HCT116 (cell line): ENCODE measurements around the gene CKMT2. TPM values are rescaled to one million over a fixed set of nuclear protein-coding genes. Genes with fewer than 3 reads are reported as not detected.
"Not testable (repeated sequence)": the region's sequence is repeated elsewhere in the genome, so short reads cannot be mapped to it uniquely, and the experiment has no call there.

Experiments used
- ATAC-seq: fragments of 200-7000 bp; cut with Tn5 transposase; 2 replicates; pipeline ENCODE4 v1.9.1; 2020; ENCODE audit warnings: mild to moderate bottlenecking, moderate library complexity
- BruUV-seq: library from RNA; stranded (reverse); fragments of 400-500 nt; replicated peaks from 2 replicates; lab custom pipeline; 2021; lab: Mats Ljungman, UMichigan
- CTCF ChIA-PET: fragments of 300-600 bp; sonication (Branson Sonifier 250); formaldehyde crosslinking; loops from one replicate; lab custom pipeline; 2021; ENCODE audit warnings: antibody characterized with exemption; lab: Charles Lee
- POLR2A ChIA-PET: fragments of 300-600, 350-600 bp; sonication (Branson Sonifier 250); formaldehyde crosslinking; loops from one replicate; lab custom pipeline; 2021; ENCODE audit warnings: antibody characterized with exemption; lab: Charles Lee
- RAD21 ChIA-PET, 2 experiments: fragments of 300-600 bp; sonication (Branson Sonifier 250); formaldehyde crosslinking; loops; one replicate each; lab custom pipeline; 2023; ENCODE audit warnings: low total read pairs in 2 of 2; ENCODE audit not compliant: uncharacterized antibody in 2 of 2, unreplicated experiment in 2 of 2, low non-redundant PET in 1 of 2; lab: Charles Lee
- DNase-seq: peaks from one replicate; pipeline ENCODE4 v3.0.0-alpha.2; 2010; ENCODE audit warnings: low read depth, low spot score
- H2AFZ ChIP-seq: fragments of 200-600 bp; shearing (Covaris generic), sonication (generic); 2 replicates; pipeline ENCODE4 v1.6.1; 2017; ENCODE audit warnings: low read depth, mixed run types, mixed read lengths, antibody characterized with exemption, low read length; ENCODE audit not compliant: poor library complexity, severe bottlenecking
- H3K27ac ChIP-seq: 2 replicates; pipeline ENCODE4 v1.5.1; 2012; ENCODE audit warnings: low read depth, low read length
- H3K27me3 ChIP-seq: fragments of 200-600 bp; sonication (generic); 2 replicates; pipeline ENCODE4 v1.6.1; 2016; ENCODE audit warnings: mixed run types, low read length, mixed read lengths; ENCODE audit not compliant: insufficient read depth
- H3K36me3 ChIP-seq, 2 experiments: fragments of 200-500 bp in 1 of 2; fragments of 200-600 bp in 1 of 2; sonication (Bioruptor generic) in 1 of 2; sonication (generic) in 1 of 2; 2 replicates each; pipeline versions ENCODE4 v1.5.1 to v1.6.1; 2014 to 2016; ENCODE audit warnings: low read length in 2 of 2, inconsistent platforms in 1 of 2, mixed read lengths in 1 of 2, mixed run types in 1 of 2; ENCODE audit not compliant: insufficient read depth in 2 of 2, control insufficient read depth in 1 of 2
- H3K4me1 ChIP-seq, 2 experiments: fragments of 200-600 bp in 1 of 2; sonication (generic) in 1 of 2; 2 replicates each; pipeline versions ENCODE4 v1.5.1 to v1.6.1; 2012 to 2017; ENCODE audit warnings: low read length in 2 of 2, inconsistent platforms in 1 of 2, mild to moderate bottlenecking in 1 of 2, mixed read lengths in 1 of 2, mixed run types in 1 of 2, moderate library complexity in 1 of 2; ENCODE audit not compliant: insufficient read depth in 2 of 2, control insufficient read depth in 1 of 2
- H3K4me2 ChIP-seq: fragments of 200-600 bp; sonication (generic); 2 replicates; pipeline ENCODE4 v1.6.1; 2017; ENCODE audit warnings: mixed run types, low read length, mixed read lengths
- H3K4me3 ChIP-seq, 2 experiments: fragments of 200-600 bp in 1 of 2; sonication (generic) in 1 of 2; replicated peaks in 1 of 2; 2 replicates each; pipeline ENCODE4 v1.5.1; 2011 to 2016; ENCODE audit warnings: low read length in 2 of 2, control low read depth in 1 of 2, low read depth in 1 of 2, mild to moderate bottlenecking in 1 of 2, mixed read lengths in 1 of 2, mixed run types in 1 of 2
- H3K79me2 ChIP-seq: fragments of 200-600 bp; sonication (generic); 2 replicates; pipeline ENCODE4 v1.6.1; 2017; ENCODE audit warnings: mild to moderate bottlenecking, mixed run types, low read length, moderate library complexity, mixed read lengths; ENCODE audit not compliant: insufficient read depth
- H3K9ac ChIP-seq: fragments of 200-600 bp; sonication (generic); 2 replicates; pipeline ENCODE4 v1.6.1; 2016; ENCODE audit warnings: low read length, mixed read lengths
- H3K9me2 ChIP-seq: fragments of 200-600 bp; sonication (generic), shearing (Covaris generic); 2 replicates; pipeline ENCODE4 v1.6.1; 2017; ENCODE audit warnings: mixed run types, mild to moderate bottlenecking, moderate library complexity; ENCODE audit not compliant: insufficient read depth
- H3K9me3 ChIP-seq, 2 experiments: fragments of 200-500 bp in 1 of 2; fragments of 200-600 bp in 1 of 2; sonication (Bioruptor generic) in 1 of 2; sonication (generic) in 1 of 2; 2 replicates each; pipeline ENCODE4 v1.6.1; 2014 to 2017; ENCODE audit warnings: low read length in 2 of 2, mixed read lengths in 2 of 2, inconsistent platforms in 1 of 2, low read depth in 1 of 2, mild to moderate bottlenecking in 1 of 2, mixed run types in 1 of 2, moderate library complexity in 1 of 2; ENCODE audit not compliant: control insufficient read depth in 1 of 2, insufficient read depth in 1 of 2
- H4K20me1 ChIP-seq: fragments of 200-600 bp; sonication (generic), shearing (Covaris generic); 2 replicates; pipeline ENCODE4 v1.6.1; 2017; ENCODE audit warnings: mixed run types, mild to moderate bottlenecking, moderate library complexity; ENCODE audit not compliant: insufficient read depth
- CBX3 ChIP-seq: IDR thresholded peaks from 2 replicates; pipeline ENCODE4 v1.6.1; 2012; ENCODE audit warnings: low read depth
- ELF1 ChIP-seq: IDR thresholded peaks from 2 replicates; pipeline ENCODE4 v1.6.1; 2012; ENCODE audit warnings: low read depth, borderline replicate concordance
- EZH2 ChIP-seq: fragments of 200-600 bp; sonication (generic); IDR thresholded peaks from 2 replicates; pipeline ENCODE4 v1.6.1; 2017; ENCODE audit warnings: antibody characterized with exemption, mixed run types
- FOSL1 ChIP-seq: IDR thresholded peaks from 2 replicates; pipeline ENCODE4 v1.6.1; 2012; ENCODE audit warnings: low read depth
- JUND ChIP-seq: IDR thresholded peaks from 2 replicates; pipeline ENCODE4 v1.6.1; 2012
- POLR2A ChIP-seq: IDR thresholded peaks from 2 replicates; pipeline ENCODE4 v1.7.0; 2011; ENCODE audit warnings: borderline replicate concordance; ENCODE audit not compliant: insufficient read depth, insufficient read length; ENCODE audit errors: extremely low read depth
- POLR2AphosphoS5 ChIP-seq: IDR thresholded peaks from 2 replicates; pipeline ENCODE4 v1.6.1; 2011; ENCODE audit warnings: mild to moderate bottlenecking, low read depth, low read length, moderate library complexity
- RAD21 ChIP-seq: IDR thresholded peaks from 2 replicates; pipeline ENCODE4 v1.6.1; 2012; ENCODE audit warnings: low read depth, mild to moderate bottlenecking
- SP1 ChIP-seq: IDR thresholded peaks from 2 replicates; pipeline ENCODE4 v1.6.1; 2012; ENCODE audit warnings: low read depth
- SRF ChIP-seq: IDR thresholded peaks from 2 replicates; pipeline ENCODE4 v1.6.1; 2012; ENCODE audit warnings: low read depth
- YY1 ChIP-seq: IDR thresholded peaks from 2 replicates; pipeline ENCODE4 v1.6.1; 2011; ENCODE audit warnings: low read length, low read depth, moderate library complexity, mild to moderate bottlenecking; ENCODE audit not compliant: insufficient replicate concordance; ENCODE audit errors: extremely low read depth
- ZNF274 ChIP-seq: fragments of 200-500 bp; sonication (Bioruptor generic); IDR thresholded peaks from 2 replicates; pipeline ENCODE4 v1.6.1; 2014; ENCODE audit warnings: mild to moderate bottlenecking, low read depth, low read length, inconsistent platforms
- intact Hi-C: fragments of 100-400 bp; cut with micrococcal nuclease; formaldehyde crosslinking; loops from 2 replicates; pipeline ENCODE4 v1.10.0; 2022
- total RNA-seq: library from RNA; stranded (reverse); gene quantifications from one replicate; pipeline ENCODE4 v1.2.1, GENCODE V29; 2021; ENCODE audit not compliant: unreplicated experiment
- TF ChIP-seq, protein P1 (sequence below), 3 experiments: fragments of 200-600 bp in 1 of 3; sonication (generic) in 1 of 3; IDR thresholded peaks in 2 of 3; conservative IDR thresholded peaks in 1 of 3; 2 replicates each; pipeline ENCODE4 v1.5.1; 2012 to 2017; ENCODE audit warnings: low read depth in 2 of 3, low read length in 2 of 3, antibody characterized with exemption in 1 of 3, borderline replicate concordance in 1 of 3, control low read depth in 1 of 3, mild to moderate bottlenecking in 1 of 3, mixed read lengths in 1 of 3, mixed run types in 1 of 3, moderate library complexity in 1 of 3; ENCODE audit not compliant: insufficient read depth in 1 of 3
- TF ChIP-seq, protein P2 (sequence below): IDR thresholded peaks from 2 replicates; pipeline ENCODE4 v1.6.1; 2012; ENCODE audit warnings: low read depth
- TF ChIP-seq, protein P3 (sequence below): IDR thresholded peaks from 2 replicates; pipeline ENCODE4 v1.6.1; 2012

The CKMT2 gene
- total RNA-seq, 1 experiment from 2014 or later = not detected

DNA sequence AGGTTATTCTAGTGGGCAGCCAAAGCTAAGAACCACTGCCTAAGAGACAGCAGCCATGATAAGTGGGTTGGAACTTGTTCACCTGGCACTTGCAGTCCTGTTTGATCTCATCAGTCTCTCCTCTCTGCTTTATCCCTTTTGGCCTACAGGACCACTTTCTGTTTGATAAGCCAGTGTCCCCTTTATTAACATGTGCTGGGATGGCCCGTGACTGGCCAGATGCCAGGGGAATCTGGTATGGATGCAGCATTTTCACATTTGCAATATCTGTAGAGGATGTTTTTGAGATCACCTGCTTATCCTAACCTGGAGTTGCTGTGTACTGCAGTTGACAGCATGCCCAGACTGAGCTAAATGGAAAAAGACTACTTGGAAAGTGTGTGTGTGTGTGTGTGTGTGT, 23.6 kb downstream of the CKMT2 start:
- RAD21 ChIA-PET = no interaction called here
- no TSS peak for BruUV-seq
- POLR2A ChIA-PET = no interaction called here

DNA sequence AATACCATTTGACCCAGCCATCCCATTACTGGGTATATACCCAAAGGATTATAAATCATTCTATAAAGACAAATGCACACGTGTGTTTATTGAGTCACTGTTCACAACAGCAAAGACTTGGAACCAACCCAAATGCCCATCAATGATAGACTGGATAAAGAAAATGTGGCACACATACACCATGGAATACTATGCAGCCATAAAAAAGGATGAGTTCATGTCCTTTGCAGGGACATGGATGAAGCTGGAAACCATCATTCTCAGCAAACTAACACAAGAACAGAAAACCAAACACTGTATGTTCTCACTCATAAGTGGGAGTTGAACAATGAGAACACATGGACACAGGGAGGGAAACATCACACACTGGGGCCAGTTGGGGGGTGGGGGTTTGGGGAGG, 29.7 kb downstream of the CKMT2 start:
- H3K27me3 ChIP-seq, H3K4me1 ChIP-seq, POLR2A ChIA-PET, H3K27ac ChIP-seq, H3K9ac ChIP-seq, H3K9me3 ChIP-seq, intact Hi-C loops, CTCF ChIA-PET, H3K9me2 ChIP-seq, H3K36me3 ChIP-seq, H3K4me3 ChIP-seq, DNase-seq, H4K20me1 ChIP-seq, ATAC-seq, RAD21 ChIA-PET, BruUV-seq, H3K4me2 ChIP-seq, H2AFZ ChIP-seq: not testable (repeated sequence)
- H3K79me2 ChIP-seq = peaks cover 15% of the 10 kb centered on the region

More for the DNA sequence above, 23.6 kb downstream of the CKMT2 start:
- no peak for TF ChIP-seq CBX3
- no peak for TF ChIP-seq RAD21
- no peak for TF ChIP-seq ZNF274
- no peak for TF ChIP-seq ELF1
- TF ChIP-seq, protein P1, sequence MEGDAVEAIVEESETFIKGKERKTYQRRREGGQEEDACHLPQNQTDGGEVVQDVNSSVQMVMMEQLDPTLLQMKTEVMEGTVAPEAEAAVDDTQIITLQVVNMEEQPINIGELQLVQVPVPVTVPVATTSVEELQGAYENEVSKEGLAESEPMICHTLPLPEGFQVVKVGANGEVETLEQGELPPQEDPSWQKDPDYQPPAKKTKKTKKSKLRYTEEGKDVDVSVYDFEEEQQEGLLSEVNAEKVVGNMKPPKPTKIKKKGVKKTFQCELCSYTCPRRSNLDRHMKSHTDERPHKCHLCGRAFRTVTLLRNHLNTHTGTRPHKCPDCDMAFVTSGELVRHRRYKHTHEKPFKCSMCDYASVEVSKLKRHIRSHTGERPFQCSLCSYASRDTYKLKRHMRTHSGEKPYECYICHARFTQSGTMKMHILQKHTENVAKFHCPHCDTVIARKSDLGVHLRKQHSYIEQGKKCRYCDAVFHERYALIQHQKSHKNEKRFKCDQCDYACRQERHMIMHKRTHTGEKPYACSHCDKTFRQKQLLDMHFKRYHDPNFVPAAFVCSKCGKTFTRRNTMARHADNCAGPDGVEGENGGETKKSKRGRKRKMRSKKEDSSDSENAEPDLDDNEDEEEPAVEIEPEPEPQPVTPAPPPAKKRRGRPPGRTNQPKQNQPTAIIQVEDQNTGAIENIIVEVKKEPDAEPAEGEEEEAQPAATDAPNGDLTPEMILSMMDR (IDR thresholded peaks at IDR 0.05 in 2 of 3, conservative IDR thresholded peaks at IDR 0.05 in 1 of 3; ENCODE audit: borderline replicate concordance in 1 of 3, insufficient read depth in 1 of 3, low read depth in 2 of 3, low read length in 2 of 3) = no peak
- no peak for TF ChIP-seq JUND
- no peak for TF ChIP-seq FOSL1
- no peak for TF ChIP-seq YY1
- no peak for TF ChIP-seq SP1
- TF ChIP-seq, protein P2, sequence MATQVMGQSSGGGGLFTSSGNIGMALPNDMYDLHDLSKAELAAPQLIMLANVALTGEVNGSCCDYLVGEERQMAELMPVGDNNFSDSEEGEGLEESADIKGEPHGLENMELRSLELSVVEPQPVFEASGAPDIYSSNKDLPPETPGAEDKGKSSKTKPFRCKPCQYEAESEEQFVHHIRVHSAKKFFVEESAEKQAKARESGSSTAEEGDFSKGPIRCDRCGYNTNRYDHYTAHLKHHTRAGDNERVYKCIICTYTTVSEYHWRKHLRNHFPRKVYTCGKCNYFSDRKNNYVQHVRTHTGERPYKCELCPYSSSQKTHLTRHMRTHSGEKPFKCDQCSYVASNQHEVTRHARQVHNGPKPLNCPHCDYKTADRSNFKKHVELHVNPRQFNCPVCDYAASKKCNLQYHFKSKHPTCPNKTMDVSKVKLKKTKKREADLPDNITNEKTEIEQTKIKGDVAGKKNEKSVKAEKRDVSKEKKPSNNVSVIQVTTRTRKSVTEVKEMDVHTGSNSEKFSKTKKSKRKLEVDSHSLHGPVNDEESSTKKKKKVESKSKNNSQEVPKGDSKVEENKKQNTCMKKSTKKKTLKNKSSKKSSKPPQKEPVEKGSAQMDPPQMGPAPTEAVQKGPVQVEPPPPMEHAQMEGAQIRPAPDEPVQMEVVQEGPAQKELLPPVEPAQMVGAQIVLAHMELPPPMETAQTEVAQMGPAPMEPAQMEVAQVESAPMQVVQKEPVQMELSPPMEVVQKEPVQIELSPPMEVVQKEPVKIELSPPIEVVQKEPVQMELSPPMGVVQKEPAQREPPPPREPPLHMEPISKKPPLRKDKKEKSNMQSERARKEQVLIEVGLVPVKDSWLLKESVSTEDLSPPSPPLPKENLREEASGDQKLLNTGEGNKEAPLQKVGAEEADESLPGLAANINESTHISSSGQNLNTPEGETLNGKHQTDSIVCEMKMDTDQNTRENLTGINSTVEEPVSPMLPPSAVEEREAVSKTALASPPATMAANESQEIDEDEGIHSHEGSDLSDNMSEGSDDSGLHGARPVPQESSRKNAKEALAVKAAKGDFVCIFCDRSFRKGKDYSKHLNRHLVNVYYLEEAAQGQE = no peak
- no peak for TF ChIP-seq POLR2A
- TF ChIP-seq POLR2AphosphoS5 = no peak
- TF ChIP-seq, protein P3, sequence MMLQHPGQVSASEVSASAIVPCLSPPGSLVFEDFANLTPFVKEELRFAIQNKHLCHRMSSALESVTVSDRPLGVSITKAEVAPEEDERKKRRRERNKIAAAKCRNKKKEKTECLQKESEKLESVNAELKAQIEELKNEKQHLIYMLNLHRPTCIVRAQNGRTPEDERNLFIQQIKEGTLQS = no peak
- no peak for TF ChIP-seq EZH2
- no peak for TF ChIP-seq SRF
- H3K27ac ChIP-seq = no peak overlapping the region
- peaks cover 6 to 11% of the 10 kb centered on the region in 2 experiments for H3K4me1 ChIP-seq
- ATAC-seq (no peak), DNase-seq (no peak)
- H3K27me3 ChIP-seq = no peaks in the 10 kb centered on the region
- no peaks in the 10 kb centered on the region for H3K9me2 ChIP-seq
- CTCF ChIA-PET = no interaction called here
- H3K36me3 ChIP-seq = no peaks in the 10 kb centered on the region
- intact Hi-C loops = no loop called here
- no peak overlapping the region for H2AFZ ChIP-seq
- H3K9ac ChIP-seq = no peak overlapping the region
- no peaks in the 10 kb centered on the region for H4K20me1 ChIP-seq
- peaks cover 5% of the 10 kb centered on the region; the same call in 1 of the 2 replicates for H3K79me2 ChIP-seq
- no peaks in the 10 kb centered on the region for H3K9me3 ChIP-seq
- no peak overlapping the region for H3K4me2 ChIP-seq
- no peak overlapping the region for H3K4me3 ChIP-seq
